Central memory CD4-positive, alpha-beta T cell (primary cell): ENCODE data around the gene OR2F1.

Source experiments
- DNase-seq: peaks from one replicate; pipeline ENCODE4 v3.0.0; 2022
- total RNA-seq, 3 experiments: gene quantifications; one replicate each; lab custom pipeline; 2026; lab: John Stamatoyannopoulos, UW

OR2F1 gene, protein sequence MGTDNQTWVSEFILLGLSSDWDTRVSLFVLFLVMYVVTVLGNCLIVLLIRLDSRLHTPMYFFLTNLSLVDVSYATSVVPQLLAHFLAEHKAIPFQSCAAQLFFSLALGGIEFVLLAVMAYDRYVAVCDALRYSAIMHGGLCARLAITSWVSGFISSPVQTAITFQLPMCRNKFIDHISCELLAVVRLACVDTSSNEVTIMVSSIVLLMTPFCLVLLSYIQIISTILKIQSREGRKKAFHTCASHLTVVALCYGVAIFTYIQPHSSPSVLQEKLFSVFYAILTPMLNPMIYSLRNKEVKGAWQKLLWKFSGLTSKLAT
- total RNA-seq, result 0 reads per million in 3 experiments

DNA sequence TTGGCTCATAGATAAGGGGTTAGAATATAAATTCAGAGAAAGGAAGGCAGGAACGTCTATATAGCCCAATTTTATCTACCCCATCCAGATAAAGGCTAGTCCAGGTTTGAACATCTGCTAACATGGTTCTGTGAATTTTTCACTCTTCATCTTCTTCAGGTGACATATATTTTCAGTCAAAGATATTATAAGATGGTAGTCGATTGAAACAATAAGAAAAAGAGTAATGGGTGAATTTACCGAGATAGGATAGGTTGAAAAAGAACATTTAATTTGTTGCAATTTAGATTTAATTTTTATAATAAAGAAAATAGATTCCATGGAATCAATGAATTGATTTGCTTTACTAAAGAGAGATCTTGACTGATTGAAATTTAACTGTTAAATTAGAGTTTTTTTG is at the start of gene OR2F1:
Gene OR2F1, plus strand, starts transcription at position 301 of the 400 bp plus-strand sequence. CDS start 5,127 bp downstream, outside the sequence.
- DNase-seq, result no peak

DNA sequence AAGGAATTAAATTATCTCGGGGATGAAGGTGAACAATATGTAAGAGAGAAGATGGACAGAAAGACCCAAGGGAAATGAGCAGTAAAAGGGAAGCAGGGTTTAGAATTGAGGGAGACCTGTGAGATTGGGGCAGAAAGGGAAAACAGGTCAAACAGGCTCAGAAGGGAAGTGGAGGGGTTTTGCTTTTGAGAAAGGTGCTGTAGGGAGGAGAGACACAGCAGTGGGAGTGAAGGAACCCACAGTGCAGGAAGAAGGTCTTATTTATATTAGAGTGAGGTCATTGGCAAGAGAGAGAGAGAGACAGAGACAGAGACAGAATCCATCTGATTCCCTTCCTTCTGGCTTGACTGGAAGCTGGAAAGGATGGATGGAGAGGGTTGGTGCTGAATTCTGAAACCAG is 49.1 kb upstream of the OR2F1 start:
- no peak for DNase-seq

DNA sequence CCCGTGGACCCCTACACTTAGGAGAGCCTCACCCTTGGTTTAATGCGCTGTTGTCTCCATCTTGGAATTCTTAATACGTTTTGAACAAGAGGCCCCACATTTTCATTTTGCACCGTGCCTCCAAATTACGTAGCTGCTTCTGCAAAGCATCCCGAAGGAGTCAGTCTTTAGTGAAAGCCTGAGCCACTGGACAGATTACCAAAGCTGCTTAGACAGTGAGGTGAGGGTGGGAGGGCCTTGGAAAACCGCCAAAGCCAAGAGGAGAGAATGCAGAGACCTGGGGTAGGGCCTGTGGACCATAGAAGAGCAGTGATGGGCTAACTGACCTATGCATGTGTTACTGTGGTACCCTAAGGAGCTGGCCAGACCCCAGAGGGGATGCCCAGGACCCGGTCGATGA is 48.5 kb upstream of the OR2F1 start:
- no peak for DNase-seq

DNA sequence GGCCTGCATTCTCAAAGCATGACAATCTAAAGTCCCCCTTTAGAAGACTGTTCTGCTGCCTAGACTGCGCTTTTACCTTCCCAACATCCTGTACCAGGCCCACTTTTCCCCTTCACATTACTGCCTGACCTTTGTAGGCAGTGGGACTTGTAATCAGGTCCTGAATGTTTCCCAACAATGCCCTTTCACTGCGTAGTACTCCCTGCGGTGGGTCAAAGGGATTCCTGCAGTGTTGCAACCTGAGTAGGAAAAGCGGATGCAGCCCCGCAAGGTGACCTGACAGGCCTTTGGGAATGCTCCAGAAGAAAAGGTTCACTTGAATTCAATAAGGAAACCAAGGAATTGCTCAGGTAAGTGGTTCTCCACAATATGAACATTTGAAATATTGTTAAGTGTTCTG is 47.7 kb upstream of the OR2F1 start:
- DNase-seq, result no peak

DNA sequence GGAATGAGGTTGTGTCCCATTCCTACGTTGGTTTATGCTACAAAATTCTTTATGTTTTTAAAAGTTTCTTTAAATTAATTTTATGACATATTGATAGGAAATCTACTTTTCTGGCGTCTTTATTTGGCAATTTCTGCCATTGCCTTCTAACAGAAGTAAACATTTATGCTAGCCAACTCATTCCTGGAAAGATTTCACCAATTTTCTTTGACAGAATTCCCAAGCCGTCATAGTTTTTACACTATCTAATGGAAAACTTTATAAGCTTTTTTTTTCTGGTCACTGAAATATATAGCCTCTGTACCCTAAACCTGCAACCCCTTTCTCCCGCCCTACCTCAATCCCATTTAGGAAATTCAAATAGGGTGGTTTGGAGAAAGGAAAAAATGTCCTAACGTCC is 46.5 kb upstream of the OR2F1 start:
- DNase-seq, result no peak

DNA sequence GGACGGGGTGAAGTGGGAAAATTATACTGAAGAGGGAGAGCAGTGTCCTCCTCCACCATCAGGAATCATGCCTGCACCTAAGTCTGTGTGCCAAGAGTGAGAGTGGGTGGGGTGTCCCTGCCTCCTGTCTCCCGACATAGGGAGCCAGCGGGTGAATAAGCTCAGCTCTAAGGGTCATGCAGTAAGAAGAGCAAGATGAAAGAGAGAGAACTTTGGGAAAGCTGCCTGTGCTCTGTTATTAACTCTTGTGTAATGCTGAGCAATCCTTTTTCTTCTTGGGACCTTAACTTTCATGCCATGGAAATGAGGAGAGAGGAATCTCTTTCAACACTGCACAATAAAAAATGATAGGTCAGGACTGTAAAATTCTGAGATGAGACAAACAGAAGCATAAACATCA is 44.8 kb upstream of the OR2F1 start:
- DNase-seq, result no peak

DNA sequence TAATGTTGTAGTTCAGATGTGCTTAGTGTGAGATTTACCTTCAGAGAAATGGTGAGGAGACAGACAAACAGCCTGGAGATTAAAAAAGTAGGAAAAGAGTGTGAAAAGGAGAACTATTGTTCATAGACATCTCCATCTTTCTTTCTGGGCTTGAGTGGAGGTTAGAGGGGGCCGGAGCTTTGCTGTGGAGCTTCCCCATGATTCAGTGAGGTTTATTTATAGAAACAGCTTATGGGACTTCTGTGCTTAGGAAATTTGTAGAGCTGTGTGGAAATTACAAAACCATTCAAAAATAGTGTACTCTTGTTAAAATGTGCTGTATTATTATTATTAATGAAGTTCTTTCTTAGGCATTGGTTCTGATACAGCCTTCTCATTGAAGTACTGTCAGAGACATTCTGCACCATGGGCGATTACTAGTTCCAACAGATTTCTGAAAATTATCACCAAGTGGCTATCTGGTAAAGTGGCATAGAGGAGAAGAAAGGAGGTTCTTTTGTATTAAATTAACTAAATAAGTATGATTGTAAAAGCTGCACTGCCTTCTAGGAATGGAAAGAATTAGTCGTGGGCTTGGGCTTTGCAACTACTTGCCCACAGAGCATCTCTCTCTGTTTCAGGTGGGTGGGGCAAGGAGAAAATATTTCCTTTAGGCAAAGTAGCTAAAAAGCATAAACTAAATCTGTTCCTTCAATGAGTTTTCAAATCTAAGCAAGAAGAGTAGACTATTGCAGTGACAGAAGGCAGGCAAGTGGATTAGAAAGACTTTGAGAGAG is 44.0 kb upstream of the OR2F1 start:
- no peak for DNase-seq

DNA sequence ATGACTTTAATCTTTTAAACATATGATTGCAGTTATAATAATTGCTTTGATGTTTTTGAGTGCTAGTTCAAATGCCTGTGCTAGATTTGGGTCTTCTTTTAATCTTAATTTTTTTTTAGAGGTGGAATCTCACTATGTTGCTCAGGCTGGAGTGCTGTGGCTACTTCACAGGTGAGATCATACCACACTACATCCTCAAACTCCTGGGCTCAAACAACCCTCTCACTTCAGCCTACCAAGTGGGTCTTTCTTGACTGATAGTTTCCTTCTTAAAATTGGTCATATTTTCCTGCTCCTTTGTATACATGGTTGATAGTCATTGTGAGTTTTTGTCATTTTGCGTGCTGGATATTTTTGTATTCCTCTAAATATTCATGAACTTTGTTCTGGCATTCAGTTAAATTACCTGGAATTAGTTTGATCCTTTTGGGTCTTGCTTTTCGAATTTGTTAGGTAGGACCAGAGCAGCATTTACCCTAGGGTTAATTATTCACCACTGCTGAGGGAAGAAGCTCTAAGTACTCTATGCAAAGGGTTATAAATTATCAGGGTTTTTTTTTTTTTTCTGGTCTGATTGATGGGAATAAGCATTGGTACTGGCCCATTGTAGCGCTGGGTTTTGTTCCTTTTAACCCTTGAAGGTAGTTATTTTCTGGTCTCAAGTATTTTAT is 40.6 kb upstream of the OR2F1 start:
- no peak for DNase-seq

DNA sequence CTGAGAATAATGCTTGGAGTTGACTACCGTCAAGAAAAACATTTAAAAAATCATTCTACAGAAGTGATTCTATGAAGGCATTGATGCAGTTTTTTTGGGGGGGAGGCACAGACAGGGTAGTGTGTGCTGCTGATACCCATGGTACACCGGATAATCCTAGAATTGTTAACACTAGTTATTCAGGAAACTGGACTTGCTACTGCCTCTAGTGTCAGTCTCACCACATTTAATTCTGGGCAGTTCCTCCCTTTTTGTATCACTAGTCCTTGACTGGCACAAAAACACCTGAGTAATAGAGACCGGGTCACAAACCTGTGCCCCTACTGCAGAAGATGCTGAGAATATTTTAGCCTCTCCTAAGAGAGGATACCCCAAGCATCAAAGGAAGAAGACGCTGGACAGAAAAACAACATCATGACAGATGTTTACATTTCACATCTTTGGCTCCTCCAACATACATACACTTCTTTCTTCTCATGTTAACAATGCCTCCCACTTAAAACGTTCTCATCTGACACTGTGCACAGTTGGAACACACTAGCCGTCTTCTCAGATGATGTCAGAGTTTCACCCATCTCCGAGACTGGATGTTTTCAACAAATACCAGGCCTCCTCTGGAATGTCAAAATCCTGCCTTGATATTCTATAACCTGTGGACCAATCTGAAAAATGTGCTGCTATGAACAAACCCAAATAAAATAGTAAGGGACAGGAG is 39.5 kb upstream of the OR2F1 start:
- no peak for DNase-seq

DNA sequence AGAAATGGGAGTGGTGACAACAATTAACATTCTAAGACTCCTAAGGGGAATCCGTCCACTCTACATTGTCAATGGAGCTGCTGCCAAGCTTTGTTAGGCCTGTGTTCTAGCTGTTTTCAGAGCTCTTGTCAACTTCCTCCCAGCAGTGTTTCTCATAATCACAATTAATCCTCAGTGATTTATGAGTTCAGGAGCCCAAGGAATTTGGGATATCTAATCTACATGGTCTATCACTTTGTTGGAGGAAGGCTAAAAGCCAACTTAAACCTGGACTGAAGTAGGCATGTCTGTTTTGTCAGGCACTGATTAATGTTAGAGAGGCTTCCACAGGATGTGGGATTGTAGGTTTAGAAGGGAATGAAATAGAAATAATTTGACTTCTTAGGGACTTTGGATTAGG is 29.8 kb upstream of the OR2F1 start:
- no peak for DNase-seq

DNA sequence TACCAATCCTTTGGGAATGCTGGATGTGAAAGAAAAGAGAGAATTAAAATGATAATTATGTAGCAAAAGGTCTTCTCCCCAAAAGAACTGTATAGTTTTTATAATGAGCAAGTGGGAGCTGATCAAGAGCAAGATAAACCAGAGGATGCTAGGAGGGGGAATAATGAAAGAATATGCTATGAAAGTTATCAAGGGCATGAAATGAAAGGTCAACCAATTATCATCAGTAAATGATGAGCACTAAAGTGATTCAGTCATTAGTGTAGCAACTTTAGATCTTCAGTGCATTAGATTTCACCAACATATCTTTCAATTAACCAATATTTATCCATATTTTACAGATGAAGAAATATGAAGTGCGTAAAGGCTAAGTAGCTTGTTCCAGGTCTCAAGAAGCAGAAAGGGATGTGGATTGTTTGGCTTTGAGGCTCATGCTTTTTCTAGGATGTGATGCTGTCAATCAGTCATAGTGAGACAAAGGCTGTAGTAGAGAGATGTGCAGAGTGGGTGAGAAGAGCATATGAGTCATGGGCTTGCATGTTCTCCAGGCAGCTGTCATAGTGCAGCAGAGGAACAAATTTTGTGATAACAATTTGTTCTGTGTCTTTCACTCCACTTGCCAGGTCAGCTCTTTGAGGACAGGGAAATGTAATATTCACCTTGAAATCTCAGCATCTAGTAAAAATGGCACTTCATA is 25.3 kb upstream of the OR2F1 start:
- no peak for DNase-seq

DNA sequence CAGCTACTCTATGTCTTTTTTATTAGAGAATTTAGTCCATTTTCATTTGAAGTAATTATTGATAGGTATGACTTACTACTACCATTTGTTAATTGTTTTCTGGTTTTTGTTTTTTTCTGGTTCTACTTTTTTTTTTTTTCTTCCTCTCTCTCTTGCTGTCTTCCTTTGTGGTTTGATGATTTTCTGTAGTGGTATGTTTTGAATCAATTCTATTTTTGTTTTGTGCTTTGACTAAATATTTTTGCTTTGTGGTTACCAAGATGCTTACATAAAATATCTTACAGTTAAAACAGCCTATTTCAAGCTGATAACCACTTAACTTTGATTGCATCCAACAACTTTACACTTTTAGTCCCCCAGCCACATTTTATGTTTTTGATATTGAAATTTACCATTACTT is 22.9 kb upstream of the OR2F1 start:
- no peak for DNase-seq

DNA sequence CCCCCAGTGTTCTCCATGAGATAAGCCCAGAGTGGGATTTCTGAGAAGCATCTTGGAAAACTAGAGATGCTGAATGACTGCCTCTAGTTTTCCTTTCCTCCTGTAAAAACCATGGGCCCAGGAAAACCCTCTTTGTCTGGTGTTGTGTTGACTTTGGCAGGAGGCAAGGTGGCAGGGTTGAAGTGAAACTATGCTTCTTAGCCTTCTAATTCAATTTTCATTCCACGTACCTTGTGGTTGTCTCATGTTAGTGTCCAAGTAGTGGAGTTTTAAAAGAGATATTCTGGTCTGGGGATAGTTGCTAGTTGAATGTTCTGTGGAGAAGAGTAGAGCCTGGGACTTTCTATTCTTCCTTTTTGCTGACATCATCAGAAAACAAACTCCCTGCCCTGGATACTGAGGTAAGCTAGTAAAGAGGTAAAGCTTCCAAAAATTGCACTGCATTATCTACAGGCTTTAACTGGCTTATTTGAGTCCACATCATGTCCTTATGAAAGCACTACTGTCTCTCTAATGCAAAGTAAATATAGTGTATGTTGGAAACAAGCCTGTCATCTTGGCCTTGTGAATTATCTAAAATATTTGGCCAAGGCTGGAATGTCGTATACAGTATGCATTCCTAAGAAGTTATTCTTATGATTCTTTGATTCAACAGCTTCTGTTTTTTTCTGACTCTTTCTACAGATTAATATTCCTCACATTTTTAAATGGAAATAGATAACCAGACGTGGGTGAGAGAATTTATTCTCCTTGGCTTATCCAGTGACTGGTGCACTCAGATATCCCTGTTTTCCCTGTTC is 19.9 kb upstream of the OR2F1 start, which contains the start of gene OR2F2:
Gene OR2F2, plus strand, starts transcription at position 708 of the 800 bp plus-strand sequence. Its CDS starts 0 bp downstream, at position 708.
- no peak for DNase-seq

DNA sequence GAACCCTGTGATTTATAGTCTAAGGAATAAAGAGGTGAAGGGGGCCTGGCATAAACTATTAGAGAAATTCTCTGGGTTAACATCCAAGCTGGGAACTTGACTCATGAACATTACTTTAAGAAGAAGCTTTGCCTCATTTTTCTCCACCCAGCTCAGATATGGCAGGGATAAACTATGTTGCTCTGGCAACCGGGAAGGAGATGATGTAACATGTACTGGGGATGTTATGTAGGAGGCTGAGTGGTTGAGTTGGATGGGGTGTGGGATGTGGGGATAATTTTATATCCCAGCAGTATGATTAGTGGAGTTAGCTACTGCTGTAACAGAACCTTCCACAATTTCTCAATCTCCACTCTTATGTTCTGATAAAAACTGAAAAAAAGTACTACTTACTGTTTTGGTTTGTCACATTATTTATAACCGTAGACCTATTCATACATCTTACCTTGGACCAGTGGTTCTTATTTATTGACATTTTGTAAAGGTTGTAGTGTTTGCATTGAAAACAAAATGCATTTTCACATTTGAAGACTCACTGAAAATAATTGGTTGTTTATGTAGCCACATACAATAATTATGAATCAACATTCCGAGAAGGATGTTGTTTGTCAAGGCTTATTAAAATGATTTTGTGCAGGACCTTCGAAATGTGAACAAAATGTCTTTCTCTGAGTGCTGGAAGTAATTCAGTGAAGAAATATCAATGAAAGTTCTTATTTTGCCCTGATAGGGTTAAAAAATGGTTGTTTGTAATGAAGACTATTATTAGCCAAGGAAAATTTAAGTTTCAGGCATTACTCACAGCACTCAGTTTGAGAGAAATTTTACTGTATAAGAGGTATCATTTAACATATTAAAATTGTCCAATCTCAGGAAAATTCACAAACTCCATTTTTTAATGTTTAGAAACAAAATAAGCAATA is 18.3 kb upstream of the OR2F1 start:
- no peak for DNase-seq

DNA sequence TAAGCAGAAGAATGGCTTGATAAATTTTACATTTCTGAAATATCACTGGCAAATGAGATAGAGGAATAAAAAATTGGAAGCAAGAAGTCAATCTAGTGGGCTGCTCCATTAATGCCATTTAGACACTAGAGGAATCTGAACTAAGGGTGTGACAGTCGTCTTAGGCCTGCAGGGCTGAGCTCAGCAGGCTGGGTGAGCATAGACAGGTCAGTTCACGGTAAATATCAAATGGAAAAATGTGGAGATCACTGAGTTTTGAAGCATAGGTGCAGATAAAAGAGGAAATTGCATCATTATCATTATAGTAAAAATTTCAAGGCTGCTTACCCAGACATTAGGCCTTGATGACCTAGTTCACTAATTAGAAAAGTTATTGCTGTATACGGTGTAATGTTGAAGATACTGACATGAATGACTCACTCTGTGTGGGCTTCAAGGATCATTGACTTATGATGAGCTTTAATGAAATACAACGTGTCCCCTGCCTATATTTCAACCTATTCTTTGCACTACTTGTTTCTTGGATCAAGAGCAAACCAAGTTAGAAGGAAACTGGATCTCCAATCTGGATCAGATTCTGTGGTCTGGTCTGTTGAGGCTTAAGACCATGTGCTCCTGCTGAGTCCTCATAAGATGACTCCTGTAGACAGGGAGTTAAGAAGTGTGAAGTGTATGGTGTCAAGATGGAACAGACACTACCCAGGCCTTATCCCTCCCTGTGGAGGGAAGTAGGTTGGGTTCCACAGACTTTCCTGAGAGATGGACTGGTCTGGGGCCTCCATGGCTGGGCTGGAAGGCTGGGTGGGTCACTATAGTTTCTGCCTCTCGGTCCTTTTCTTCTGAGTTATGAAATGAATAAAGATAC is 16.0 kb upstream of the OR2F1 start:
- DNase-seq, result no peak

DNA sequence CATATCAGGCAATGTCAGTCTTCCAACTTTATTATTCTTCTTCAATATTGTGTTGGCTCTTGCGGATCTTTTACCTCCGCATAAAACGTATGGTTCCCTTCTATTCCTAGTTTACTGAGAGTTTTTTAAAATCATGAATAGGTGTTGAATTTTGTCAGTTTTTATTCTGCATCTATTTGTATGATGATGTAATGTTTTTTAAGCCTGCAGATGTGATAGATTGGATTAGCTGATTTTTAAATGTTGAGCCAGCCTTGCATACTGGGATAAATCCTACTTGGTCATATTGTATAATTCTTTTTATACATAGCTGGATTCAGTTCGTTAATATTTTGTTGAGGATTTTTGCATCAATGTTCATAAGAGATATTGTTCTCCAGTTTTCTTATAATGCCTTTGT is 9.2 kb upstream of the OR2F1 start:
- DNase-seq, result no peak

DNA sequence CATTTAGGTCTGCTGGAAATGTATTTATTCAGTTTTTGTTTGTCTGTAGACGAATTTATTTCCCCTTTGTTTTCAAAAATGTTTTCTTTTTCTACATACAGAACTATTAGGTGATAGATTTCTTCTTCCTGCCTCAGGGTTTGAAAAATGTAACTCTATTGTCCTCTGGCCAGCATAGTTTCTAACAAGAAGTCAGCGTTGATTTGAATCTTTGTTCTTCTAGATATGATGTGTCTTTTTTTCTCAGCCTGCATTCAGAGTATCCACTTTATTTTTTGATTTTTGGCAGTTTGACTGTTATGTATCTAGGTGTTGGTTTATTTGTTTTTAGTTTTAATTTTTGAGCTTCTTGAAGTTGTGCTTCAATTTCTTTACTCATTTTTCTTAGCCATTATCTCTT is 7.5 kb upstream of the OR2F1 start:
- no peak for DNase-seq

DNA sequence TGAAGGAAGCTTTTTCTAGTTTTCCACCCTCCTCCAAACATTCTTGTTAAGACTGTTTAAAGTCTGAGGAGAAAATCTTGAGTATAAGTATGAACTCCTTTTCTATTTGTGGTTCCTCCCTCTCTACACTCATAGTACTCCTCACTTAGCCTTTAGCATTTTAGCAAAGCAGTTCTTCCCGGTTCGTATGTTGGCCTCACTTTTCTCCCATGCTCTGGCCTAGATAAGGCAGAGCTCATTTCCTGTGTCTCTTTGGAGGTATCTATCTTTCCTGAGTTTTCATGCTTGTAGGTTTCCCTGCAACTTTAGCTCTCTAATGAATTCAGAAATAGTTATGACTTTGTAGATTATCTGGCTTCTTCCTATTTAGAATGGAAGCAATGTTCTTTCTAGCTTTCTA is 5.9 kb upstream of the OR2F1 start:
- no peak for DNase-seq

DNA sequence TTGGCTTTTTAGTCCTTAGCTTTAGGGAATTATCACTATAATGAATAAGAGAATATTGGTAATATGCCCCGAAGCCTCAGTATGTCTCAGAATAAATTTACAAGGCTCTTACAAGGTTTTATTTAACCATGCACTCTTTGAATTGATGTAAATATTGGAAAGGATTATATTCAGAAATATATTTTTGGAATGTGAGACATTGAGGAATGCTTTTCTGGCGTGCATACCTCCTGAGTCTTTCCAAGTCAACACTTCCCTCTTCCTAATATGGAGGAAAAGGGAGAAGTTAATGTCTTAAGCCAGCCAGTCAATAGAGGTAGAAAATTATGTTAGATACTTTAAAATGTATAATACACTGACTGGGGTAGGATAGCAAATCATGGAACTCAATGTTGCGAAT is 1.2 kb upstream of the OR2F1 start:
- DNase-seq, result no peak
